ENCODE data around the gene VIPR2.
"Not testable (repeated sequence)": the region's sequence is repeated elsewhere in the genome, so short reads cannot be mapped to it uniquely, and the experiment has no call there.

VIPR2 gene

DNA sequence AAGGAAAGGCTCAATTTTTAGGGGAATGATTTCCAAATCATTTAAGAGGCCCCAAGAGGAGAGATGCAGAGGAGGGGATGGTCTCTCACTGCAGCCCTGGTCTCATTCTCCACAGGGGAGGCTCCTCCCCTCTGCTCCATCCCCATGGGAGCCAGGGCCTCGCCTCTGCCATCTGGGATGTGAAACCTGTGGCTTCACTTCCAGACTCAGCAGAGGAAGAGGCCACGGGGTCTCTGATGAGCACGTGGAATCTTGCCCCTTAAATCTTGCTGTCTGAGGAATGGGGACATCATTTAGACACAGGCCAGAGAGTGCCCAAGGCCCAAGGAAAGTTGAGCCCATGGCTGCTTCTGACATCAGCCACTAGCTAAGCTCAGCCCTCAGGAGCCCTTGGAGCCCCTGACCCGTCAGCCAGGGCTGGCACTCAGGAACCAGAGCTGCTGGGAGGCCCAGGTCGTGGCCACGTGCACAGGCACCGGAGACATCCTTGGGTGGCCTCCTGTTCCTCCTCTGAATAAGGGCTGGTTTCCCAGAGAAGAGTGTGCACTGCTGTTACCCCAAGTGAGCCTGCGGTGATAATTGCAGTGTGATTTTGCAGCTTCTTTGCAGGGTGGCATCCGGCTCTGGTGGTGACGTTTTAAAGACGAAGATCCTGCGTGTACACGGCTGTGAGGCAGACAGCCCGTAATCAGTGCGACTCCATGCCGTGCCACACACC is 50.5 kb downstream of the VIPR2 start:
- DNase-seq (ENCODE audit: low read depth in 1 of 2, low spot score in 1 of 2), result no peak

DNA sequence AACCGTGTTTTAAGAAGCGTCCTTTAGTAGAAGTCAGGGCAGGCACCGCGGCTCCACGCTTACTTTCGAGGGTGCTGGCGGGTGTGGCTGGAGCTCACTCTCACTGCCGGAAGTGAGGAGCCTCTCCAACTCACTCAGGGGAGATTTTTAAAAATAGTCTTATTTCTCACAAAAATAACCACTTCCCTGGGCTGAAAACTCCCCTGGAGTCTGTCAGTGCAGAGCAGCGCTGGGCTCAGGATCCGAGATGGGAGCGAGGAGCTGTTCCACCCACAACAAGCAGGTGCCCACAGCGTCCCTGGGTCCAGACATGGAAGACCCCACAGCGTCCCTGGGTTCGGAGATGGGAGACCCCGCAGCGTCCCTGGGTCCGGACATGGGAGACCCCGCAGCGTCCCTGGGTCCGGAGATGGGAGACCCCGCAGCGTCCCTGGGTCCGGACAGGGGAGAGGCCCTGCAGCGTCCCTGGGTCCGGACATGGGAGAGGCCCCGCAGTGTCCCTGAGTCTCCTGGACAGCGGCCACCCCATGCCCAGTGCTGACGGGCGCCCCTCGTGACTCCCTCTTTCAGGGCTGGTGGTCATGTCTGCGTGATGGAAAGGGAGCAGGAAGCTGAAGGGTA is 51.2 kb downstream of the VIPR2 start:
- no peak for DNase-seq (ENCODE audit: low read depth in 1 of 2, low spot score in 1 of 2)

DNA sequence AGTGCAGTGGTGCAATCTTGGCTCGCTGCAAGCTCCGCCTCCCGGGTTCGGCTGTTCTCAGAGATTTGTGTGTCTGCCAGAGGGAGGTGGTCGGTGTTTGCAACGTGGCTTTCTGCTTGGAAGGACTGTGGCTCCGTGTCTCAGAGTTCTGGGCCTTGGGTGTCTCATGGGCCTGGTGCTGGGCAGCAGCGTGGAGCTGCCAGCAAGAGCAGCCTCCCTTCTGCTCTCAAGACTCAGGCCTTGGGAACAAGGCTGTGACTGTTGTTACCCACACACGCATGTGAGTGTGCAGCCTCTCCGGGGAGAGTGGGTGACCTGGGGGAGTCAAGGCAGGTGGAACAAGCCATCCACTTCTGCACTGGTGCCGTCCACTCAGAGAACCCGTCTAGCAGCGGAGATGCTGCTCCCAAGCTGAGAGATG is 52.0 kb downstream of the VIPR2 start:
- no peak for DNase-seq (ENCODE audit: low read depth in 1 of 2, low spot score in 1 of 2)

DNA sequence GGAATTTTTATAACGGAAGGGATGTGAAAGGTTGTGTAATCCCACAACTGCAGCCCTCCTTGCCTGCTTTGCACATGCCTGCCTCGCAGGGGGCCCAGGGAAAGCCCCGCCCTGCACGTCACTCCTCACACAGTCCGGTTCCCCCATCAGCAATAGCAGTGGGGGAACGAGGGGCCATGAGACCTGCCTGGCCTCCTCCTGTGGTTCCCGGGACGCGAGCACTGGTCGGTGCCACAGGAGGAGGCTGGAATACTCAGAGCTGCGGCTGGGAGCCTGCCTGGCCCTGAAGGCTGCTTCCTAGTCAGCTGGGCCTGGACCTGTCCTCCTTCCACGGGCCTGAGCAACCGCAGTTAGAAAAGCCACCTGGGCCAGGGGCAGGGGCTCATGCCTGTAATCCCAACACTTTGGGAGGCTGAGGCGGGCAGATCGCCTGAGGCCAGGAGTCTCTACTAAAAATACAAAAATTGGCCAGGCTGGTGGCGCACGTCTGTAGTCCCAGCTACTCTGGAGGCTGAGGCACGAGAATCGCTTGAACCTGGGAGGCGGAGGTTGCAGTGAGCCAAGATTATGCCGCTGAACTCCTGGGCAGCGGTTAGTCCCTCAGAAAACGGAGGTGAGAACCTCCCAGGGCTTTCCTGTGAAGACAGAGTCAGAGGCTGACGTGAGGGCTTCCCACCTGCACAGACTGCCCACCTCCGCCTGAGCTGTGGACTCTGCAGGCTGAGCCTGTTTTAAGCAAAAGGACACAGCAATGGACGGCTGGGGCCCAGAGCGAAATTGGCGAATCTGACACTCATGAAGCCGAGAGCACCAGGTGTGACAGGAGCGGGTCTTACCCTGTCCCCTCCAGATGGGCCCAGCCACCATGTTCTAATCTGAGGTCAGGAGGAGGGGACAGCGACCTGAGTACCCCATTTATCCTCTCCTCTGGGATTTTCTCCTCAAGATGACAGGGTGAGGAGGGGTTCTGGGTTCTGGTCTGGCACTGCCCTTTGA is 52.9 kb downstream of the VIPR2 start:
- no peak for DNase-seq (ENCODE audit: low read depth in 1 of 2, low spot score in 1 of 2)

DNA sequence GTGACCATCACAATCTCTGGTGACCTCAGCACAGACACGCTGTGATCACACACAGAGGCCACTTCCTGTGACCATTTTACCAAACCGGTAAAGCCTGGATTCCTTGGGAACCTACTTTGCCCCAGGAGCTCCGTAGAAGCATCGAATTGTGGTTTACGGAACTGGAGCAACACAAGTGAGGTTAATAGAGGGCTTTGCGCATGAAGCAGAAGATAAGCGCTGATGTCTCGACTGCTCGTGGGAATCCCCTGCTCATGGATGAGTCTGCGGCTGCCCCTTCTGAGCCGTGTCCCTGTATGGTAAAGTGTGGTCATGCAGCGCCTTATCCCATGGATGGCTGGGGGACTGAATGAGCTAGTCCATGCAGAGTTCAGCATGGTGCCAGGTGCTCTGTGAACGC is 53.6 kb downstream of the VIPR2 start:
- DNase-seq (ENCODE audit: low read depth in 1 of 2, low spot score in 1 of 2), result no peak

DNA sequence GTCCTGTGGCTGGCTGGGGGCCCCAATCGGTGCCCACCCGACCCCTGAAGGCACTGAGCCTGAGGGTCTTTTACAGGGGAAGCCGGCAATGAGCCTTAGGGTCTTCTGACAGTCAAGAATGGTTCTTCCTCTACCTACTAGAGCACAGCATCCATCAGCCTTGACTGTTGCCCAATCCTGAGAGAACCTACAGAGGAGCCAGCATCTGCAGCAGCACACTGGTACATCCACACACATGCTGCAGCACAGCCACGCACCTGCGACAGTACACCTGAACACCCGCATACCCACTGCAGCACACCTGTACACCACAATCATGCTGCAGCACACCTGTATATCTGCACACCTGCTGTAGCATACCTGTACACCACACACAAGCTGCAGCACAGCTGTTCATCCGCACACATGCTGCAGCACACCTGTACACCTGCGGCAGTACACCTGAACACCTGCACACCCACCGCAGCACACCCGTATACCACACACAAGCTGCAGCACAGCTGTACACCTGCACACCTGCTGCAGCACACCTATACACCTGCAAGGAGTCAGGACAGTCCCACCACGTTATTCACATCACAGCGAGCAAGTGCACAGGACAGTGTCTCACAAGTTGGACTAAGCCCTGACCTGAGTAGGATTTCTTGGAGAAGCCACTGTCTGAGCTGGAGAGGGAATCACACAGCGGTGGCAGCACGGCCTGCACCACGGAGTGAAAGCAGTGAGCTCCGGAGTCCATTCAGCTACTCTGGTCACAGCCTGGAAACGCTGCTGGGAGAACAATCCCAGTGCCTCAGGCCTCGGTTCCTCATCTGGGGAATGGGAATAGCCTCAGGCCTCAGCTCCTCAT is 56.4 kb downstream of the VIPR2 start:
- no peak for DNase-seq (ENCODE audit: low read depth in 1 of 2, low spot score in 1 of 2)

DNA sequence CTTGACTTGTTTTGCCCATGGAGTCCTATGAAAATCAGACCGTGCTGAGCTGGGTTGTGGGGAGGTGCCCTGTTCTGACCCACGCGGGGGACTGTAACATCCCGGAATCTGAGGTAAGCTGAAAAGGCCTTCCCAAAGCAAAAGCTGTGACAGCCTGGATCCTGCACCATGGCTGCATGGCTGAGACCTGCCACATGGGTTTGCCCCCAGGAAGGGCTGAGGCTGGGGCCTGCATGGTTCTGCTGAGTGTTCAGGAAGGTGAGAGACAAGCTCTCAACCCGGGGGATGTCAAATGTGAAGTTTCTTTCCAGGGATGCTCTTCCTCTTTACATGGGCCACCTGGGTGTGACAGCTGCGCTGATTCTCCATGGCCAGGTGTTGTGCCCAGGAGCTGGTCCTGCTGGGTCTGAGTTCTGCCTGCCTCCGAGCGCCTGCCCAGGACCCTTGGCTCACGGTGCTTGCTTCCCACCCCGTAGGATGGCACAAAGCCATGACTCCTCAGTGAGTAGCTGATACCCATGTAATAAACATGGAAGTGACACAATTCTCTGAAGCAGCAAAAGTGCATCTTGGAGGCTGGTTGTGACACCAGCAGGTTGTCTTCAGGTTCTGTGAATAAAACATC is 58.3 kb downstream of the VIPR2 start:
- no peak for DNase-seq (ENCODE audit: low read depth in 1 of 2, low spot score in 1 of 2)

DNA sequence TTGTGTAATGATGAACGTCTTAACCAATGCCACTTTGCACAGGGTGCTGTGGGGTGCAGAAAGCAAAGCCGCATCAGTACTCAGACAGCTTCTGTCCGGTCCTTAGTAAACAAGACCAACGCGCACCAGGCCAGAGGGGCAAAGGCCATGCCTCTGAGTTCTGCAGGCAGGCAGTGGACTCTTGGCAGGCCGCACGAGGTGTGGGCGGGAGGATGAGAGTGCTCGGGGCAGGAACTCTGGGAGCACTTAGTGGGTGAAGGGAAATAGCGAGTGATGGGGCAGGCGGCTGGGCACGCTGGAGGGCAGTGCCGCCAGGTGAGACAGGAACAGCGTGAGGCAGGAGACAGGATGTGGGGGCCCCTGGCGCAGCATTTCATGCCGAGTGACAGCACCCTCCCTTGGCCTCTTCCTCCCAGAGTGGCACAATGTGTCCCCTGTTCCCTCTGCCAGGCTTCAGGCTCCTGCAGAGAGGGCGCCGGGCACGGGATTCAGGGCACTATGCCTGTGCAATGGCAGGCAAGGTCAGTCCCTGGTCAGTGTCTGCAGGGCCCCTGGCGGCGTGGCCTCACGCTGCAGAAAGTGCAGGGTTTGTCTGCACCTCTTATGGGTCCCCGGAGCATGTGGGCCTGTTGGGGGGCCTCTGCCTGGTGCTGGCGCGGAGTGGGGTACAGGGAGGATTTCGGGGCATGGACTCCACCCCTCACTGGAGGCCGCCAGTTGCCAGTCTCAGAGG is 60.4 kb downstream of the VIPR2 start:
- no peak for DNase-seq (ENCODE audit: low read depth in 1 of 2, low spot score in 1 of 2)

DNA sequence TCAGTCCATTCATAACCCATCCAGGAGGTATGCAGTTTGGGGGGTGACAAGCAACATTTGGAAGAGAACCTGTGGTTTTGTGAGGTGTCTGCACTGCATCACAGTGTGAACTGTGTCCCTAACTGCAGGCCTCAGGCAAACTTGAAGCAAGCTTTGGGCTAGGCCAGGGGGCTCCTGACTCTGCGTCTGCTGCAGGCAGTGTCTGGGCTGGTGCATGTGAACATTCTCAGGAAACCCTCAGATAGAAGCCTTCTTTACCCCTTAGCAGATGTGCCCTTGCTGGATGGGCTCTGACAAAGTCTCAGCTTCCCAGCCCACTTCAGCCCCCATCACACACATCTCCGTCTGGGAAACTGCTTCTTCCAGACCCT is 61.0 kb downstream of the VIPR2 start:
- no peak for DNase-seq (ENCODE audit: low read depth in 1 of 2, low spot score in 1 of 2)

DNA sequence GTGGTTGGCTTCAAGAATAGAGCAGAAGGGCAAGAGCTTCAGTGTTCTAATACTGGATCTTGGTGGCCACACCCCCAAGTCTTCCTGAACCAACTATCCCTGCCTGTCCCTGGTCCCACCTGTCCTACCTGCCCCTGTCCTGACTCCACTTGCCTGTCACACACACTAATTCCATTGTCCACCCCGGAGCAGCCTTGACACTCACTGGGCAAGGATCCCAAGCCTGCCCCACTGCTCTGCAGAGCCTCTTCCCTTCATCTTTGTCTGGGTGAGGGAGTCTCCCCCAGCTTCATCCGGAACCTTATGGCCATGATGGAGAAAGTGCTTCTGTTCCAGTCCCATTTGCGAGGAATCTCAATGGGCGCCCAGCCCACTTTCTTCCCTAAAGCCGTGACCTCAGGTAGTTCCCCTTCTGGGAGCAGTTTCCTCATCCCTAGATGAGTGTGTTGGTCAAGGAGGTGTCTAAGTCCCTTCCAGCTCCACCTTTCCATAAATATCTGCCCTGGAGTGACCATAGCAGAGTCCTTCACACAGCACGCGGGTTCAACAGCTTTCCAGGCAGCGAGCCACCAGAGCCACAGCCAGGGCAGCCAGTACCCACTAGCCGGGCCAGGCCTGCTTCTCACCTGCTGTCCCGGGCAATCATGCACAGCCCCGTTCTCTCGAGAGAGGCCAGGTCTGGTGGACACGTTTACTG is 61.5 kb downstream of the VIPR2 start:
- no peak for DNase-seq (ENCODE audit: low read depth in 1 of 2, low spot score in 1 of 2)

DNA sequence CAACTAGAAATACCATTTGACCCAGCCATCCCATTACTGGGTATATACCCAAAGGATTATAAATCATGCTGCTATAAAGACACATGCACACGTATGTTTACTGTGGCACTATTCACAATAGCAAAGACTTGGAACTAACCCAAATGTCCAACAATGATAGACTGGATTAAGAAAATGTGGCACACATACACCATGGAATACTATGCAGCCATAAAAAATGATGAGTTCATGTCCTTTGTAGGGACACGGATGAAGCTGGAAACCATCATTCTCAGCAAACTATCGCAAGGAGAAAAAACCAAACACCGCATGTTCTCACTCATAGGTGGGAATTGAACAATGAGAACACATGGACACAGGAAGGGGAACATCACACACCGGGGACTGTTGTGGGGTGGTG is 62.6 kb downstream of the VIPR2 start:
- not testable (repeated sequence) for DNase-seq (ENCODE audit: low read depth in 1 of 2, low spot score in 1 of 2)

DNA sequence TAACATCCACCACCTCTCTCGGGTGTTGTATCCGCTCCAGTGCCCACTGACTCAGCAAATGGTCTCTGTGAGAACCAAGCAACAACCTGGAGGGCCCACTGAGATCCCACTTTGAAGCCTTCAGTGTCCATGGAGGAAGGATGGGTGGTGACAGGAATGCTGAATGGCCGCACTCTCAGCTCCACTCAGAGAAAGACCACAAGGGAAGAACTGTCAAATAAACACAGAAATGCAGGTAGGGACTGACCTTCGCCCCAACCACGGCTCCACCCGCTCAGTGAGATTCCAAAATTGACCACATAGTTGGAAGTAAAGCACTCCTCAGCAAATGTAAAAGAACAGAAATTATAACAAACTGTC is 65.8 kb downstream of the VIPR2 start:
- DNase-seq (ENCODE audit: low read depth in 1 of 2, low spot score in 1 of 2), result no peak

DNA sequence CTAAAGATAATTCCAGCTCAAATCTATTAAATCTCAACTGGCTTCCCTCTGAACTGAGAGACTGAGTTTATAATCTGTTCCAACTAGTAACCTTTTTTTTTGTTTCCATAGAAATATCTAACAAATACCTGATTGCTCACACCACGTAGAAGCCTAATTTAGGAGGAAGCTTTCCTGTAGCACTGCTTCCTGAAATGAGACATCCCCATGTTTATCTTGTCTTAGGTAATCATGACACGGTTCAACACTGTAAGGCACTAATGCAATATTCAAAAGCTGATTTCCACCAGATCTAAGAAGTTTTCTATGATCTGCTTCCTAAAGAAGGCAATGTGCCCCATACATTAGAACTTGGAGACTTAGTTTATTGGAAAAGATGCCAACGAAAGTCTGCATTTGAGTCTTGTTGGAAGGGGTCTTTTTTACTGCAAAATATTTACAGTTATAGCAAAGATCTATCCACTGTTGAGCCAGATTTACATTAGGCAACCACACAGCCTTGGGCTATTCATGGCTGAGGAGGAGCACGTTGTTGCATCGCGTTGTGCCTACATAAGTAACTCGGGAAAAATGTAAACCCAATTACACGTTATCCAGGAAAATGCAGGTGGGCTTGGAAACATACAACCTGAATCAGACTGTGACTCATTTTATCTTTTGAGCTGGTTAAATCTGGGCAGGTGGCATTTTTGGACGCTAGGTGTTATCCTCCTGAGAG is 66.3 kb downstream of the VIPR2 start:
- no peak for DNase-seq (ENCODE audit: low read depth in 1 of 2, low spot score in 1 of 2)

DNA sequence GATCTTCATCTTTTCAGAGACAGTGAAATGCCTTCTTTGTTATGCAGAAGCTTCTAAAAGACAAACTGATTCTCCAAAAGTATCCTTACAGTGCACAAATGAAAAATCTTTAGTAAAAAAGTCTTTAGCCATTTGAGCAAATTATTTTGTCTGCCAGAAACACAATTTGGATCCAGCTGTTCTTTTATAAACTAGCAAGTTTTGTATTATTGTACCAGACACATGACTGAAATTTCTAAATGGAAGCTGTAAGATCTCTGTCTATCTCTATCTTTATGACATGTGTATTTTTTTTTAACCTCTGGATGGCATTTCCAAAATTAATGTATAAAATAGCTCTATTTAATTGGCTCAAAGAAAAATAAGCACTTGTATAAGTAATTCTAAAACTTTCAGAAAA is 68.3 kb downstream of the VIPR2 start:
- DNase-seq (ENCODE audit: low read depth in 1 of 2, low spot score in 1 of 2), result no peak

DNA sequence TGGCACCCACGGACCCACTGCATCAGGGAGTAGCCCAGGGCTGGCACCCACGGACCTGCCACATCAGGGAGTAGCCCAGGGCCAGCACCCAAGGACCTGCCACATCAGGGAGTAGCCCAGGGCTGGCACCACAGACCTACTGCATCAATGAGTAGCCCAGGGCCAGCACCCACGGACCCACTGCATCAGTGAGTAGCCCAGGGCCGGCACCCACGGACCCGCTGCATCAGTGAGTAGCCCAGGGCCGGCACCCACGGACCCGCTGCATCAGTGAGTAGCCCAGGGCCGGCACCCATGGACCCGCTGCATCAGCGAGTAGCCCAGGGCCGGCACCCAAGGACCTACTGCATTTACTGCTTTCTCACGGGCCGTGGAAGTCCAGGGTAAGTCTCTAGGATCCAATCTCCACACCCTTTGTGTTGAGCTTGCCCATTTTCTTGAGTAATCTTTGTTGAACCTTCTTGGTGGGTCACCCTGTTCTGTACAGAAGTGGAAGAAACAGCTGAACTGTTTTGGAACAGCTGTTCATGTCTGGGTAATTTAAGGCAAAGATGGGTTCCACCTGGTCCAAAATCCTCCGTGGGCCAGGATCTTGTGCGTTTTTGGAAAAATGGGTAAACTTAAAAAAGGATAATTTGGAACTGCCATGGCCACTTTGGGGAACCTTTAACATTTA is 69.0 kb downstream of the VIPR2 start:
- no peak for DNase-seq (ENCODE audit: low read depth in 1 of 2, low spot score in 1 of 2)

DNA sequence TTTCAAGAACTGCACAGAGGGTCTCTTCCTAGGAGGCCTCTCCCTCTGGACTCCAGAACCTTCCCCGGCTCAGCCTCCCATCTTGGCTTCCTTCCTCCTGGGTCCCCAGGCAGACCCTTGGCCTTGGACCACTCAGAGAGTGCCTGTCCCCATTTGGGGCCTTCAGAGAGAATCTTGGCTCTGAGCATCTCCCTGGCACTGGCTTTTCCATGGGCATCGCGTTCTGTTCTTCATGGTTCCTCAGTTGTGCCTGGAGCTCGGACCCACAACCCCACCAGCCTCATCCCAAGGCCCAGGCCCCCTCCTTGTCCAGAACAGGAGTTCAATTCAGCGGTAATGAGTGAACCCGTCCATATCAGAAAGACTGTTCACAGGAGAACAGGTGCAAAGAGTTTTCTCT is 73.4 kb downstream of the VIPR2 start:
- no peak for DNase-seq (ENCODE audit: low read depth in 1 of 2, low spot score in 1 of 2)

DNA sequence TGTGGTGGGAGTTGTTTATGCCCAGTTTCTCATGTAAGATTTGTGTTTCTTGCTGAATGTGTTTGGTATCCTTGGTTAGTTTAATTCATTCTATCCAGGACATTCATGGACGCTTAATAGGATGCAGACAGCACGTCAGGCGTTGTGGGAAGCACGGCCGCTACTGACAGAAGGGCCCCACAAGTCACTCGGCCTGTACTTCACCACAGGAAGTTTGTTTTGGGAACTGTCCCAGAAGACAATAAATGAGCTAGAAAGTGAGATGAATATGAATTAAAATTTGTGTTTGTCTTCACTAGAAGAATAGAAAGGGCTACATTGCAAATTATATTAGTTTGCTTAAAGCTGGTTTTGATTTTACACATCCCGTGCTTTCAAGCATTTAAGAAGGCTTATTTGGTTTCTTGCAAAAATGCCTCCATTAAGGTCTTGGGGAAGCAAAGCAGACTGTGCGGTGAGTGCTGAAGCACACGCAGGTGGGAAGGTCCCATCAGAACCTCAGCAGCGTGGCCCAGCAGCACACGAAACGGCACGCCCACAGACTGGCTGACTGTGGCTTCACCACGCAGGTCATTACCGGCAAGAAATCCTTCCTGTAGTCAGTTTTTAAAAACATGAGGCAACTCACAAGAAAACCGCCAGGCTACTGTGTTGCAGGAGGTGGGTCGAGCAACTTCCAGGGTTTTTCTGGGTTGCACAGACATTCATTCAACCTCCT is 74.1 kb downstream of the VIPR2 start:
- DNase-seq (ENCODE audit: low read depth in 1 of 2, low spot score in 1 of 2), result no peak

Measured in activated T-helper 1 cell treated with anti-CD3 and anti-CD28 coated beads, Interleukin-2, amount 50 U/mL, for 16 hours (primary cell).